ENCODE data around the gene ANKRD40. TPM values are rescaled to one million over a fixed set of nuclear protein-coding genes. Genes with fewer than 3 reads are reported as not detected.
A peak's percentile ranks its signal among the peaks of the same experiment; 100 is the strongest.

ANKRD40 gene
- total RNA-seq, 1 experiment from 2014 or later: 42.0 TPM

- H3K36me3 ChIP-seq (replicated peaks; ENCODE audit: control insufficient read depth, insufficient read depth, low read length): peaks cover 37% of the 10 kb centered on the region
- DNase-seq: no peak
- no peak overlapping the region for H3K4me3 ChIP-seq (ENCODE audit: insufficient read depth, low read depth, low read length)
Observed at GRCh38 chr17:50696365-50696879, 11.3 kb downstream of the ANKRD40 start.

DNA sequence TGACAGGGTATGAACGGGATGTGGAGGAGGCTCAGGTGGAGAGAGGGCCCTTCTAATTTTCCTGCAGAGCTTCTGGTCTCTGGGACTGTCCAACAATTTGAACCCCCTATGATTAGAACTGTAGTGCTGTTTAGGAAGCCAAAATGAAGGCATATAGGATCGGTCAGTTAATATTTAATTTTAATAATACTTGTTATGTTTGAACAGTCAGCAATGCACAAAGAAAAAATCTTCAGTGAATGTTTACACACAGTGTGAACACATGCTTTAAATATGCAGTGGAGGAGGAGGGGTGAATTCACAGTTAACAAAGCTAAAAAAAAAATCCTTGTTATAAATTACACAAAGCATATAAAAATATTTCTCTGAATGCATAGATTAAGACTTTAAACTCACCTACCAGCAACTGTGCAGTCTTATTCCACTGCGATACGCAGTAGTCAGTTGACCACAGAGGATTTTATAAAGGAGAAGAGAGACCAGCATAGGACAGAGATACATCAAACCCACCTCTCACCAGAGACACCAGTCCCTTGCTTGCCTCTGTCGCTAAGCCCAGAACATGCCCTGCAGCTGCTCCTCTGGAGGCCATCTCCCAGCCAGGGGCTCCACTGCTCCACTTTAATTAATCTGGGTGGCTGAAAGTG is 14.6 kb downstream of the ANKRD40 start:
- DNase-seq: no peak
- Histone ChIP-seq H3K36me3 (replicated peaks; ENCODE audit: control insufficient read depth, insufficient read depth, low read length) (peaks cover 29% of the 10 kb centered on the region), H3K27me3 (ENCODE audit: control insufficient read depth, insufficient read depth, low read length) (no peaks in the 10 kb centered on the region), H3K4me3 (ENCODE audit: insufficient read depth, low read depth, low read length) (no peak overlapping the region)

More at GRCh38 chr17:50696365-50696879, 11.3 kb downstream of the ANKRD40 start:
- H3K27me3 ChIP-seq (ENCODE audit: control insufficient read depth, insufficient read depth, low read length): no peaks in the 10 kb centered on the region

GRCh38 chr17:50692448-50693035 is 15.2 kb downstream of the ANKRD40 start:
- no peaks in the 10 kb centered on the region for H3K27me3 ChIP-seq (ENCODE audit: control insufficient read depth, insufficient read depth, low read length)
- no peak overlapping the region for H3K4me3 ChIP-seq (ENCODE audit: insufficient read depth, low read depth, low read length)
- H3K36me3 ChIP-seq (replicated peaks; ENCODE audit: control insufficient read depth, insufficient read depth, low read length): peaks cover 25% of the 10 kb centered on the region
- no peak for DNase-seq

DNA sequence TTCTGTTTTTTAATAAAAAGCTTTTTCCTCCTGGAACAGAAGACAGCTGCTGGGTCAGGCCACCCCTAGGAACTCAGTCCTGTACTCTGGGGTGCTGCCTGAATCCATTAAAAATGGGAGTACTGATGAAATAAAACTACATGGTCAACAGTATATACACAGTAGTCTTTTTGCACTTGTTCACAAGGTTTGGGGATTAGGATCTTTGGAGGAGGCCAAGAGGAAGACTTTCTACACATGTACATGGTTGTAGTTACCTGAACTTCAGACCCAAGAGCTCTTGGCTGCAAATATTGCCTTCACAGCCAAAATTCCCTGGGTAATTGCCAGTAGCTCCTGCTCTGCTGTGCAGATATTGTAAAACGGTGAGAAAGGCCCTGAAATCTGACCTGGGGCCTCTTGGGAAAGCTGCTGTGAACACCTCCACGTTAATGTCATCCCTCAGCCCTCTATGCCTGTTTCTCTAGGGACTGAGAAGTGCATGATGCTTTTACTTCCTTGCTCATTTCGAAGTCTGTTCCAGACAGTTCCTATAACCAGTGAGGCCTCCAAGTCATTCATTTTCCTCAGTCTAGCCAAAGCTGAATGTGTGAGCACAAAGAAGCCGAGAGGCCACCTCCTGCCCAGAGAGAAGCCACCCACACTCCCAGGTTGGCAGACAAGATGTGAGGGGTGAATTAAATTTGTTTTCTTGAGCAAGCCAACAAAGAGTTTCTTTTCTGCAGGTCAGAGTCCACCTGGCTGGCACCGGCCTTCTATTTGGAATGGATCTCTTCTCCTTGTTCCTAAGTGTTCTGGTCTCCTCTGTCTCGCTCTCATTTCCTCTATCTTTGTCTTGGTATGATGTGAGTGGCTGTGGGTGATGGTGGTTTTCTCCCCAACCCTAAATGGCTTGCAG is 15.9 kb downstream of the ANKRD40 start:
- DNase-seq: no peak
- H3K27me3 ChIP-seq (ENCODE audit: control insufficient read depth, insufficient read depth, low read length): no peaks in the 10 kb centered on the region
- peaks cover 19% of the 10 kb centered on the region for H3K36me3 ChIP-seq (replicated peaks; ENCODE audit: control insufficient read depth, insufficient read depth, low read length)
- H3K4me3 ChIP-seq (ENCODE audit: insufficient read depth, low read depth, low read length): no peak overlapping the region

DNA sequence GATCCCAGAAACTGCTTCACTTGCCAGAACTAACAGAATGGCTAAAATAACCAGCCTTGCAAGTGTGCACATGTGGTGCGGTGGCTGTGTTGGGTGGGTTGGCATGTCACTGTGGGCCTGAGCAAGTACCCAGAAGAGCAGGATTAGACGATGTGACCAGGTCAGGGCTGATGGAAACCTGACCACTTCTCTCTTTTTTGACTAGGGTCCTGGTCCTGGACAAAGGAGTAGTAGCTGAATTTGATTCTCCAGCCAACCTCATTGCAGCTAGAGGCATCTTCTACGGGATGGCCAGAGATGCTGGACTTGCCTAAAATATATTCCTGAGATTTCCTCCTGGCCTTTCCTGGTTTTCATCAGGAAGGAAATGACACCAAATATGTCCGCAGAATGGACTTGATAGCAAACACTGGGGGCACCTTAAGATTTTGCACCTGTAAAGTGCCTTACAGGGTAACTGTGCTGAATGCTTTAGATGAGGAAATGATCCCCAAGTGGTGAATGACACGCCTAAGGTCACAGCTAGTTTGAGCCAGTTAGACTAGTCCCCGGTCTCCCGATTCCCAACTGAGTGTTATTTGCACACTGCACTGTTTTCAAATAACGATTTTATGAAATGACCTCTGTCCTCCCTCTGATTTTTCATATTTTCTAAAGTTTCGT is 16.7 kb downstream of the ANKRD40 start:
- no peak for DNase-seq
- peaks cover 13% of the 10 kb centered on the region for H3K36me3 ChIP-seq (replicated peaks; ENCODE audit: control insufficient read depth, insufficient read depth, low read length)
- no peaks in the 10 kb centered on the region for H3K27me3 ChIP-seq (ENCODE audit: control insufficient read depth, insufficient read depth, low read length)
- H3K4me3 ChIP-seq (ENCODE audit: insufficient read depth, low read depth, low read length): no peak overlapping the region

DNA sequence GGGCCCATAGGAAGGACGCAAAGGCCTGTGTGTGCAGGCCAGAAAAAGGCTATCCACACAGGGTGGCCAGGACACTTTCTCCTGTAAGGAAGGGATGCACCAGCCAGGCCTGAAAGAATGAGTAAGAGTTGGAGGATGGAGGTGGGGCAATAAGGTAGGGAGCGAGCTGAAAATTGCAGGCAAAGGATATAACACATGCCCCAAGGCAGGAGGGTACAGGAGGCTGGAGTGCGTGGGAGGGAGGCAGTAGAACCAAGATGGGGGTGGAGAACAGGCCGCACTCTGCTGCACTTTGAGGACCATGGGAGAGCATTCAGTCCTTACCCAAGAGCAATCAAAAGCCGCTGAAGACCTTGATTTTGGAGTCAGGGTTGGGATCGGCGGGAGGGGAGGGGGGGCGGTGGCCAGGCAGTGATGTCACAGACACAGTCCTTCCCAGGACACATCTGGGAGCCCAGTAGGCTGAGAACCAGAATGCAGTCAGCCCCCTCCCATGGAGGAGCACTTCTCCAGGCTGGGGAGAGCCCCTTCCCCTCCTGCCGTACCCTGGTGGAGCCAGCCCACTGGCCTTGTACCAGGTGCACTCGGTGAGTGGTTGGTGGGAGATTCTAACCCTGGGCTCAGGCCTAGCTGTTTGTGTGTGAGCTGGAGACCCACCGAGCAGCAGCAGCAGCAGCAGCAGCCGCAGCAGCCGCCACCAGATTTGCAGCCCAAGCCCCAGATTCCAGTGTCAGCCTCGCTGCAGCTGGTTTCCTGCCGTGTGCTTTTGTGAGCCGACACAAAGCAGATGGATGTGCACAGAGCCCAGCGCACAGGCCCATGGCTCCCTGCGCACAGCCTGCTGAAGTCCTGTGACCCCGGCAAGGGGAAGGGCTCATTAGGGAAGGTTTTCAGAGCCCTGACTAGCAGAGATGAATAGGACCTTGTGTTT is 17.5 kb downstream of the ANKRD40 start:
- H3K4me3 ChIP-seq (ENCODE audit: insufficient read depth, low read depth, low read length): no peak overlapping the region
- H3K27me3 ChIP-seq (ENCODE audit: control insufficient read depth, insufficient read depth, low read length): no peaks in the 10 kb centered on the region
- peaks cover 5% of the 10 kb centered on the region for H3K36me3 ChIP-seq (replicated peaks; ENCODE audit: control insufficient read depth, insufficient read depth, low read length)
- DNase-seq: peak; percentile 75

DNA sequence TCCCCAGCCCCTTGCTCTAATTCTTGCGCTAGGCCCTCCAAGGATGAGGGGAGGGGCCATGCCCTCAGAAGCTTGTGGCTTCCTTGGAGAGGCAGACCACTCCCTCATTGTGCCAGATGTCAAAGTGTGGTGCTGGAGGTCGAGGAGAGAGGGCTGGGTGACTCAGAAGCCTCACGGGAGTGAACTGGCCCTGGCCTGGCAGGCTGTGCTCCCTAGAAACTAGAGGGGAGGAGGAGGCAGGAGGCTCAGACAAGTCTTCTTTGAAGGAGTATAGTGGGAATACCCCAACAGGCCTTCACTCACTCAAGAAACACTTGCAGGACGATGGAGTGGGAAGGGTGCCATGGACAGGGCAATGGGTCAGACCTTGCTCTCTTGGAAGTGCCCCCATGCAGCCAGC is 18.5 kb downstream of the ANKRD40 start:
- DNase-seq: peak; percentile 53
- H3K36me3 ChIP-seq (replicated peaks; ENCODE audit: control insufficient read depth, insufficient read depth, low read length): peaks cover 5% of the 10 kb centered on the region
- H3K27me3 ChIP-seq (ENCODE audit: control insufficient read depth, insufficient read depth, low read length): no peaks in the 10 kb centered on the region
- no peak overlapping the region for H3K4me3 ChIP-seq (ENCODE audit: insufficient read depth, low read depth, low read length)

DNA sequence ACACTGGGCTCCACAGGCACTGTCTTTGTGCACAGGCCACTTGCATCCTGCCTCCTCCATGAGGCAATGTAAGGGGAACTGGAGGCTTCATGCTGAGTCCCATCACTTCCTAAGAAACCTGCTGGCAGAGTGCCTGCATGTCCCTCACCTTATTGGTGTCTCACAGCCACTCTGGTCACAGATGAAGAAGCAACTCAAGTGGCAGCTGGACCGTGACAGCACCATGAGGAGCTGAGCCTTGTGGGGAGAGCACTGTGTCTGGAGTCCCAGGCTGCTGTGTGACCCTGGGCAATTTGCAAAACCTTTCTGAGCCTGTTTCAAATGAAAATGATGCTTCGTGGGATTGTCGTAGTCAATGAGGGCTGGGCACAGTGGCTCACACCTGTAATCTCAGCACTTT is 19.5 kb downstream of the ANKRD40 start:
- Histone ChIP-seq H3K4me3 (ENCODE audit: insufficient read depth, low read depth, low read length) (no peak overlapping the region), H3K36me3 (replicated peaks; ENCODE audit: control insufficient read depth, insufficient read depth, low read length) (peaks cover under 1% of the 10 kb centered on the region), H3K27me3 (ENCODE audit: control insufficient read depth, insufficient read depth, low read length) (no peaks in the 10 kb centered on the region)
- no peak for DNase-seq

DNA sequence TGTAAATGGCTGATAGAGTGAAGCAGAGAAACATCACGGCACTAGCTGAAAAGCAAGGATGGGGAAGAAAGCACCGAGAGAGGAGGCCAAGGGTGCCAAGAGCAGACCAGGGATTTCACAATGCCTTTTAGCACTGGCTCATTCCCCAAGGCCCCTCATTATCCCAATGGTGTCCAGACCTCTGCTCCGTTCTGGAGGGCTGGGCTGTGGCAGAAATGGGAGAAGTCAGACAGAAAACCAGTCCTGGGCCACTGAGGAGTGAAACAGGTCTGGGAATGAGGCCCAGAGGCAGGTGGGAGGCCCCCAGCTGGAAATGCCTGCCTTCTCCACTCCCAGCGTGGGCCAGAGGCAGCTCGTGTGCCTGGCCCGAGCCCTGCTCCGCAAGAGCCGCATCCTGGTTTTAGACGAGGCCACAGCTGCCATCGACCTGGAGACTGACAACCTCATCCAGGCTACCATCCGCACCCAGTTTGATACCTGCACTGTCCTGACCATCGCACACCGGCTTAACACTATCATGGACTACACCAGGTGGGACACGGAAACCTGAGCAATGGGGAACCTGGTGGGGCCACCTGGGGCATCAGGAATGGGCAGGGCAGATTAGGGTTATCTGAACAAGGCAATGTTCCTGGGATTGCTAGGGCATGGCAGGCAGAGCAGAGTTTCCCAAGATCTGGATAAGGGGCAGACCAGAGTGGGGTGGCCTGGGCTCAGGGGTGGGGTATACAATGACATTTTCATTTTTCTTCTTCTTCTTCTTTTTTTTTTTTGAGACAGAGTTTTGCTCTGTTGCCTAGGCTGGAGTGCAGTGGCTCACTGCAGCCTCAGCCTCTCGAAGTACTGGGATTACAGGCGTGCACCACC is 20.3 kb downstream of the ANKRD40 start:
- DNase-seq: peak; percentile 73
- H3K36me3 ChIP-seq (replicated peaks; ENCODE audit: control insufficient read depth, insufficient read depth, low read length): no peaks in the 10 kb centered on the region; the same call in none of the 2 replicates
- H3K4me3 ChIP-seq (ENCODE audit: insufficient read depth, low read depth, low read length): no peak overlapping the region
- no peaks in the 10 kb centered on the region for H3K27me3 ChIP-seq (ENCODE audit: control insufficient read depth, insufficient read depth, low read length)

DNA sequence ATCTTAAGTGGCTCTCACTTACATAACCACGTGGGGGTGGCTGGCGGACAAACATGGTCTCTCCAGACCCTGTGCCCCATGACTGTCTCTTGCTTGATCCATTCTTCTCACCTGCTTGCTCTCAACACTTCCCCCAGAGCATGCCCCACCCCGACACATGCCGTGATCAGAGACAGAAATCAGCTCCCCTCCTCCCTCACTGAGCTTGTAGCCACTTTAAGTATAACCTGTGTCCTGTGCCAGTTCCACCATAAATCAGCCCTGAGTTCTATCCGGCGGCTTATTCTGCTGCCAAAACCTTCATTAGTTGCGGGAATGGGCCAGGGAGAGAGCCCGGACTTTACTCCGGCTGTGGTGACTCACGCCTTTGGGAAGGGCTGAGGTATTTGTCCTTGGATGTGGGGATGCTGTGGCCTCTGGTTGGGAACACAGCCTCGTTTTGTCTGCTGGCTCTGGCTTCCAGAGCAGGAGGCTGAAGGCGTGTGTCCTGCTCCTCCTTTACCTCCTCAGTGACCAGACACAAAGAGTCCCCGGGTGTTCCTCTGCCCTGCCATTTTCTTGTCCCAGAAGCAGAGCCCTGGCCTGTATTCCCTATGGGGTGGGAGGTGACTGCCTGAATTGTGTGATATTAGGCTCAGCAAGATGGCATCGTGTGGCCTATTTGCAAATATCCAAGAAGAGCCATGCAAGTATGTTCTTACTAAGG is 21.1 kb downstream of the ANKRD40 start:
- Histone ChIP-seq H3K36me3 (replicated peaks; ENCODE audit: control insufficient read depth, insufficient read depth, low read length) (no peaks in the 10 kb centered on the region), H3K4me3 (ENCODE audit: insufficient read depth, low read depth, low read length) (no peak overlapping the region), H3K27me3 (ENCODE audit: control insufficient read depth, insufficient read depth, low read length) (no peaks in the 10 kb centered on the region)
- DNase-seq: peak; percentile 35

GRCh38 chr17:50685691-50686493 is 21.8 kb downstream of the ANKRD40 start:
- no peak overlapping the region for H3K4me3 ChIP-seq (ENCODE audit: insufficient read depth, low read depth, low read length)
- no peaks in the 10 kb centered on the region for H3K27me3 ChIP-seq (ENCODE audit: control insufficient read depth, insufficient read depth, low read length)
- DNase-seq: no peak
- H3K36me3 ChIP-seq (replicated peaks; ENCODE audit: control insufficient read depth, insufficient read depth, low read length): no peaks in the 10 kb centered on the region

DNA sequence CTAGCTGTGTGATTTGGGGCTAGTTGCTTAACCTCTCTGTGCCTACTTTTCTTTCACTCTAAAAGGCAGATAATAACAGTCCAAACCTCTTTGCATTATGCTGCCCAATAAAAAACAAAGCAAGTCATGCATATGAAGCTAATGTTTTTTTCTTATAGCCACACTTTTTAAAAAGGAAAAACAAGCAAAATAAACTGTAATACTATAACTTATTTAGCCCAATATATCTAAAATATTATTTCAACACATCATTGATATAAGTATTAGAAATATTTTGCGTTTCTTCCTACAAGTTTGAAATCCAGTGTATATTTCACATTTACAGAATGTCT is 22.4 kb downstream of the ANKRD40 start:
- Histone ChIP-seq H3K36me3 (replicated peaks; ENCODE audit: control insufficient read depth, insufficient read depth, low read length) (no peaks in the 10 kb centered on the region), H3K4me3 (ENCODE audit: insufficient read depth, low read depth, low read length) (no peak overlapping the region)
- DNase-seq: no peak

More for the DNA sequence above, 22.4 kb downstream of the ANKRD40 start:
- no peaks in the 10 kb centered on the region for H3K27me3 ChIP-seq (ENCODE audit: control insufficient read depth, insufficient read depth, low read length)
